K562 treated with DMSO at 1 percent for 4 hours (cell line): Measurements from ENCODE around the gene FBXL2. TPM values are rescaled to one million over a fixed set of nuclear protein-coding genes. Genes with fewer than 3 reads are reported as not detected.

Experiments
- total RNA-seq: library from RNA; unstranded; fragments of 300-600 nt; gene quantifications from 2 replicates; pipeline ENCODE4 v1.2.3, GENCODE V29; 2022; ENCODE audit not compliant: insufficient read depth

FBXL2 gene, protein sequence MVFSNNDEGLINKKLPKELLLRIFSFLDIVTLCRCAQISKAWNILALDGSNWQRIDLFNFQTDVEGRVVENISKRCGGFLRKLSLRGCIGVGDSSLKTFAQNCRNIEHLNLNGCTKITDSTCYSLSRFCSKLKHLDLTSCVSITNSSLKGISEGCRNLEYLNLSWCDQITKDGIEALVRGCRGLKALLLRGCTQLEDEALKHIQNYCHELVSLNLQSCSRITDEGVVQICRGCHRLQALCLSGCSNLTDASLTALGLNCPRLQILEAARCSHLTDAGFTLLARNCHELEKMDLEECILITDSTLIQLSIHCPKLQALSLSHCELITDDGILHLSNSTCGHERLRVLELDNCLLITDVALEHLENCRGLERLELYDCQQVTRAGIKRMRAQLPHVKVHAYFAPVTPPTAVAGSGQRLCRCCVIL
- total RNA-seq: 1.8 and 3.0 TPM in 2 replicates

DNA sequence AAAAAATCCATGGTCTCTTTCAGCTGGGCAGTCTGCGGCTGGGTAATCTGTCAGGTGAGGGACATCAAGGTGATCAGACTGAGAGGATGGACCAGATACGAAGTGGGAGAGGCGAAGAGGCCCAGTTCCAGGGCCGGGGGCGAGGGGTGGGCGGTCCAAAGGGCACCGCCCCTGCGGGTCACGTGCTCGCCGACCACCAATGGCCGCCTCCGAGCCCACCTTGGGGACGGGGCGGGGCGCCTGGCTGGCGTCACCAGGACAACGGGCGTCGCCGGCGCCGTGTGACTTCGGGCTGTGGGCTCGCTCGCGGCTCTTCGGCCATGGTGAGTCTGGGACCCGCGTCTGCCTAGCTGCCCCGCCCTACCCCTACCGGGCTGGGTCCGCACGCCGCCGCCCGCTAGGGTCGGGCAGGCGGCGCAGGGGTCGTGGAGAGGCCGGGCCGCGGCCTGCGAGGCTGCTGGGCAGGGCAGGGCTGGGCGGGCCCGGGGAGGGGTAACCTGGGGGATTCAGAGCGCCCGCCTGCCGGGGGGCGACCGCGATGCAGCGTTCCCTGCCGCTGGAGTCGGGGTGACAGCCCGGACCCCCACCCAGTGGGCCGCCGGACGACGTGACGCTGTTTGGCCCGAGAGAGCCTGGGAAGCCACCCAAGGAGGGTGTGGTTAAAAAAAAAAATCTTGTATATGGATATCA is at the start of gene FBXL2:
Gene FBXL2, plus strand, starts transcription at position 250 of the 690 bp plus-strand sequence. Its CDS starts 71 bp downstream, at position 321.

Other genes starting within 250 kb of the FBXL2 start
- gene GLB1, start 180.3 kb upstream of the FBXL2 start, total RNA-seq: 90.7 and 107 TPM in 2 replicates
- 1.4 TPM in 2 replicates for gene TMPPE, start 180.3 kb upstream of the FBXL2 start, total RNA-seq
- 144 and 147 TPM in 2 replicates for gene CRTAP, start 163.4 kb upstream of the FBXL2 start, total RNA-seq
- gene SUSD5, start 58.6 kb upstream of the FBXL2 start, total RNA-seq: not detected in 2 replicates
- 26.0 and 44.8 TPM in 2 replicates for gene UBP1, start 163.0 kb downstream of the FBXL2 start, total RNA-seq